Gastrocnemius medialis (tissue), 4 donors: ENCODE results near the gene LGMN.
"Not testable (repeated sequence)": the region's sequence is repeated elsewhere in the genome, so short reads cannot be mapped to it uniquely, and the experiment has no call there.

Experiments
- CTCF ChIP-seq, 5 experiments: fragments of 450-650 bp in 3 of 5; fragments of 200-600 bp in 2 of 5; sonication (generic) in 2 of 5; IDR thresholded peaks in 4 of 5; conservative IDR thresholded peaks in 1 of 5; 1 replicate in 4 of 5; 2 replicates in 1 of 5; pipeline ENCODE4 v1.5.1; 2016 to 2019; ENCODE audit warnings: antibody characterized with exemption in 5 of 5, mild to moderate bottlenecking in 3 of 5, moderate library complexity in 3 of 5
- POLR2A ChIP-seq, 2 donors: fragments of 450-650 bp; IDR thresholded peaks; one replicate each; pipeline ENCODE4 v1.6.1; 2017; ENCODE audit warnings: antibody characterized with exemption in 2 of 2, mild to moderate bottlenecking in 2 of 2, moderate library complexity in 2 of 2

GRCh38 chr14:92778868-92779565, 30.6 kb upstream of the LGMN start:
- not testable (repeated sequence) for TF ChIP-seq POLR2A (IDR thresholded peaks at IDR 0.05); CTCF (IDR thresholded peaks at IDR 0.05 in 4 of 5, conservative IDR thresholded peaks at IDR 0.05 in 1 of 5)
